Activated T-cell treated with anti-CD3 and anti-CD28 coated beads, Interleukin-2, amount 50 U/mL, for 1 hour (primary cell): ENCODE results near the gene SNX14.

Experiments
- DNase-seq: peaks from one replicate; pipeline ENCODE4 v3.0.0-alpha.2; 2020

Gene SNX14

DNA sequence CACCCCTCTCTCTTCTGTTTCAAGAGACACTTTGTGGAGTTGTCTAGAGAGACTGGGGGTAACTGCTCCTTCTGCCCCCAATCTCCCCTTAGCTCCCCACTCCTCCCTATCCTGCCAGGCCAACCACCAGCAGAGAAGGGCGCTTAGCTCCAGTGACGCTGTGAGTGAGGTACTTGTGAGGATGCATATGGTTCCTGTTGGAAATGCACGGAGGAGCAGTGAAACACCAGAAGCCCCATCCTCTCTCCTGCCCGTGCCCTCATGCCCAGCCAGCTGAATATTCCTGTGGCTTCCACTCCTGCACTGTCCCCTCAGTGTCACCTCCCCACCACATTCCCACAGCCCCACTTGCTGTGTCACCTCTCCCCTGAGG lies 131.9 kb downstream of the SNX14 start:
- no peak for DNase-seq

DNA sequence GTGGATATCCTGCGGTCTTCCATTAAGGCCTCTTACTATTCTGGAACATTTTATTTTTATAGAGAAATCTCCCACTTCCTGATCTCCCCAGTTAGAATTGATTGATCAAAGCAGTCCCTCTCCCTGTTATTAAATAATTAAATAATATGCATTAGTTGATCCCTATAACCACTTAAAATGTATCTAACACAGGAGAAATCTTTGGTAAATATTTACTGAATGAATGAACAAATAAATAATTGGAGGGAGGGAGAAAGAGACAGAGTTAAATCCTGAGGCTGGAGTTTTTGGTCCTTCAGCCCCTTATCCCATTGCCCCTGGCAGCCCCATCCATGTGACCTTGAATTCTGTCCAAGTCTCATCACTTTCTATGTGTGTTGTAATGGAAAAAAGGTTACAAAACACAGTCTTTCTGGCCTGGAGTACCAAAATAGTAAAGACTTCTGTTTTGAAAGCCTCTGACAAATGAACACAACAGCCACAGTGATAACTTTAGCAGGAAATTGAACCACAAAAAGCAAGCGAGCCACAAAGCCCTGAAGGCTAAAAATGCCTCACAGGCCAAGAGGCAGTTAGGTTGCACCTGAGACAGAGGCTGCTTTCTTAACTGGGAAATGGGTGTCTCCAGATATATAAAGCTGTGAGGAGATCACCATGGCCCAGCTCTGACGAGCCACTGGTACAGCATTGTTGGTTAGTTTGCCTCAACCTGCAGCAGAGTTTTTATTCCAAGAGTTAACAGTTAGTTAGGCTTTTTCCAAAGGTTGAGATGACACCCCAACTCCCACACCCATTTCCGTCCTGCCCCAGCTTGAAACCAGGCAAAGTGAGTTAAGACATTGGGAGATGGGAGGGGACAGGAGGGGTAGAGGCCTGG lies 132.5 kb downstream of the SNX14 start:
- no peak for DNase-seq

DNA sequence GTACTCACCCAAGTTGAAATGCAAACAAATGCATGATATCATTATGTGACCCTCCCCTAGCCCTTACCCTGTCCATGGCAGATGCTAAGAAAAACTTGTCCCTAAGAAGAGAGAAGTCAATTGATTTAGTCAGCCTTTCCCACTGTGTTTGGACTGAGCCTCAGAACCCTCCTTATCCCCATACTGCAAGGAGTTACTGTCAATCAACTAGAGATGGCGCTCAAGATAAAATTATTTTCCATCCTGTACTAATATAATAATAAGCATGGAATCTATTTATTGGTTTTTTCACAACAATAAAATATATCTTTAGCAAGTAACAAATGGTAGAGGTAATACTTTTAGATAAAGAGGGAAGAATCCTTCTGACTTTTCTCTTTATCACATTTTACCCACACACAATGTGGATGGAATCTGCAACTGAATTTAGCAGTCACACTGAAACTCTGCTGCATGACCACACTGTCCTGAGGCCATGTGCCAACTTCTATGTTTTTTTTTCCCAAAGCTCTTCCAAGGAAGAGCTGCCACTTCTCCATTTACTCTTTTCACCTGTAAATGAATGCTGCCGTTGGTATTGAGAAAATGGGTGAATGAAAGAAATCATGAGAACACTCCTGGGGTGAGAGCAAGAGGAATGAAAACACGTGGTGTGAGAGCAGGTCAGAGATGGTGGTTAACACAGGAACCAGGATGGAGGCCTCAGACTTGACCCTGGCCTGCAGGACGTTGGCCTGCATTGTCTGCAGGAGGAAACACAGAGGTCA lies 133.3 kb downstream of the SNX14 start:
- DNase-seq, result no peak

DNA sequence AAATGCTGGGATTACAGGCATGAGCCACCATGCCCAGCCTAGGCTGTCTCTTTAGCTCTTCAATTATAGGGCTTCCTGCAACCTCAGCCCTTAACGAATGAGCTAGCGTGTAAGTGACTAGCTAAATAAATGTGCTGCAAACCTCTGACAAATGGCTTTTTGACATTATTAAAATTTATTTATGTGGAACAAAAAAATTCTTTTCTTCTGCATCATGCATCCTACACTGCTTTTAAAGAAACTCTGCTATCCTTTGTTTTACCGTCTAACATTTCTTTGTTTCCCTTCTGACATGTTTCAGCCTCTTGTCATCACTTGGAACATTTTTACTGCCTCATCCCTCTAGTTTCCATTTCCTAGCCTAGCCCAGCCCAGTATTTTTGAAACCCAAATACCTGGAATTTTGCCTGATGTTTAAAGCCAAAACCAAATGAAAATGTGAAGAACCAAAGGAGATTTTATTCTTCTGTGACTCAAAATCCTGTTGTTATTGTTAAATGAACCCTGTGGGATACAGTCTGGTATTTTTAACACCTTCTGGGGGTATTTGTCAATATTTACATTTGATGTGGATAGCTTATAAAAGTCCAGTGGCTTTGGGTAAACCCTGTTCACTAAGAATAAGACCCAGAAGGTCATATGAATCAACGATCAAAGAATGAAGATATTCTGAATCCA lies 134.3 kb downstream of the SNX14 start:
- DNase-seq, result no peak

DNA sequence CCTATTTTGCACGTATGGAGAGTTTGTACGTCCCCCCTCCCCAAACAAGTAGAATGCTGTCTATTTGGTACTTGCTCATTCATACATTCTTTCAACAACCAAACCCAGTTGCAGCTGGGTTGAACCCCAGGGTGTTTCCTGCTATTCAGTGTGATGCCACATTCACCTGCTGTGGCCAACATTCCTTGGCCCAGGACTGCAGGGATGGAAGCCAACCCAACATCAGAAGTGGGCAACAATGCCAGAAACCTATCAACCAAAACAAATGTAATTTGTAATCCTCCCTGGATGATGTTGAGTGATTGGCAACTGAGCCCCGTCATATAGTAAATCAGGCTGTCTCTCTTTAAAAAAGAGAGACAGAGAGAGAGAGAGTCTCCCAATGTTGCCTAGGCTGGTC lies 134.9 kb downstream of the SNX14 start:
- DNase-seq, result no peak

- no peak for DNase-seq
Observed at GRCh38 chr6:85458184-85458583, 135.5 kb downstream of the SNX14 start.

DNA sequence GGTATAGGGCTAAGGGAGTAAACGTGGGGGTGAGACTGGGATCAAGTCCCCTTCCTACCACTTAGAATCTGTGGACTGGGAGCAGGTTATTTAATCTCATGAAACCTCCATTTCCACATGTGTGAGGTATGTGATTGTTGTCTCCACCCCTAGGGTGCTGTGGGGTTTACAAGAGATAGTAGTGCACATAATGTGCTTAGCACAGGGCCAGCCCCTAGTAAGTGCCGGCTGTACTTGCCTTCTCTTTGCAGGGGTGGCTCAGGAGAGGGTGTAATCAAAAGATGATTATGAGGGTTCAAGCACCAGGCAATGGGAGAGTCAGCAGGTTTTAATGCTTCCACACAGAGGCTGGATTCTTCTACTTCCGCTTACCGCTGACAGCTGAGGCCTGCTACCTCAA lies 136.9 kb downstream of the SNX14 start:
- DNase-seq, result no peak
